ENCODE data around the gene SERPINB10. TPM values are rescaled to one million over a fixed set of nuclear protein-coding genes. Genes with fewer than 3 reads are reported as not detected.

The SERPINB10 gene
- polyA plus RNA-seq, 1 experiment = not detected

- DNase-seq (ENCODE audit: low read depth, low spot score) = no peak
- Histone ChIP-seq H3K9me3 (ENCODE audit: control insufficient read depth, insufficient read depth, low read length) (no peaks in the 10 kb centered on the region), H3K27ac (ENCODE audit: low read depth, low read length) (no peak overlapping the region), H3K4me3 (ENCODE audit: low read depth, low read length) (no peak overlapping the region), H3K27me3 (ENCODE audit: control insufficient read depth, insufficient read depth, low read length) (no peaks in the 10 kb centered on the region)
- POLR2A ChIA-PET = no interaction called here
- CTCF ChIA-PET = interaction anchor here (1.3 to 1.8 kb wide), 2 partner anchors 13 to 15 kb away, joined by 3 to 13 read pairs; no protein-coding TSS in a partner anchor
- no peak for TF ChIP-seq CTCF (IDR thresholded peaks at IDR 0.05; ENCODE audit: low read depth, low read length)
Measured at GRCh38 chr18:63980896-63981460, 73.2 kb downstream of the SERPINB10 start.

GRCh38 chr18:63981719-63982118, 74.0 kb downstream of the SERPINB10 start:
- DNase-seq (ENCODE audit: low read depth, low spot score) = no peak
- no peak for TF ChIP-seq CTCF (IDR thresholded peaks at IDR 0.05; ENCODE audit: low read depth, low read length)
- CTCF ChIA-PET = interaction anchor here (1.3 kb wide), 1 partner anchor 14 kb away, joined by 3 read pairs; no protein-coding TSS in a partner anchor
- H3K27me3 ChIP-seq (ENCODE audit: control insufficient read depth, insufficient read depth, low read length) = no peaks in the 10 kb centered on the region
- no peak overlapping the region for H3K4me3 ChIP-seq (ENCODE audit: low read depth, low read length)
- POLR2A ChIA-PET = no interaction called here
- no peaks in the 10 kb centered on the region for H3K9me3 ChIP-seq (ENCODE audit: control insufficient read depth, insufficient read depth, low read length)
- H3K27ac ChIP-seq (ENCODE audit: low read depth, low read length) = no peak overlapping the region

GRCh38 chr18:63982361-63982760, 74.6 kb downstream of the SERPINB10 start:
- H3K4me3 ChIP-seq (ENCODE audit: low read depth, low read length) = no peak overlapping the region
- CTCF ChIA-PET = interaction anchor here (1.2 kb wide), 1 partner anchor 12 kb away, joined by 5 read pairs; no protein-coding TSS in a partner anchor
- TF ChIP-seq CTCF (IDR thresholded peaks at IDR 0.05; ENCODE audit: low read depth, low read length) = no peak
- no peak for DNase-seq (ENCODE audit: low read depth, low spot score)
- H3K27me3 ChIP-seq (ENCODE audit: control insufficient read depth, insufficient read depth, low read length) = no peaks in the 10 kb centered on the region
- POLR2A ChIA-PET = no interaction called here
- H3K9me3 ChIP-seq (ENCODE audit: control insufficient read depth, insufficient read depth, low read length) = no peaks in the 10 kb centered on the region
- H3K27ac ChIP-seq (ENCODE audit: low read depth, low read length) = no peak overlapping the region

Other genes starting within 250 kb of the SERPINB10 start
- gene SERPINB3, start 246.1 kb upstream of the SERPINB10 start, polyA plus RNA-seq (2011; rRNA removed) = not detected in 2 replicates
- gene SERPINB11, start 205.0 kb upstream of the SERPINB10 start, polyA plus RNA-seq (2011; rRNA removed) = not detected in 2 replicates
- 23.1 and 28.1 TPM in 2 replicates for gene SERPINB7, start 132.5 kb upstream of the SERPINB10 start, polyA plus RNA-seq (2011; rRNA removed)
- gene SERPINB2, start 20.3 kb upstream of the SERPINB10 start, polyA plus RNA-seq (2011; rRNA removed) = 5.3 and 6.9 TPM in 2 replicates
- gene HMSD, start 41.3 kb downstream of the SERPINB10 start, polyA plus RNA-seq (2011; rRNA removed) = 0.63 and 1.2 TPM in 2 replicates
- 14.7 and 17.9 TPM in 2 replicates for gene SERPINB8, start 62.1 kb downstream of the SERPINB10 start, polyA plus RNA-seq (2011; rRNA removed)
- not detected in 2 replicates for gene LINC00305, start 241.1 kb downstream of the SERPINB10 start, polyA plus RNA-seq (2011; rRNA removed)